Hepatocyte (in vitro differentiated cells): ENCODE data around the gene NOL8. TPM values are rescaled to one million over a fixed set of nuclear protein-coding genes. Genes with fewer than 3 reads are reported as not detected.

Source experiments
- DNase-seq: peaks from one replicate; pipeline ENCODE4 v3.0.0-alpha.2; 2016; ENCODE audit warnings: low spot score
- H2AFZ ChIP-seq: fragments of 200-600 bp; sonication (generic); 2 replicates; pipeline ENCODE4 v1.6.0; 2016; ENCODE audit warnings: antibody characterized with exemption, mild to moderate bottlenecking
- H3K27ac ChIP-seq: fragments of 200-600 bp; sonication (generic); 2 replicates; pipeline ENCODE4 v1.5.1; 2016; ENCODE audit warnings: mild to moderate bottlenecking
- H3K27me3 ChIP-seq: fragments of 200-600 bp; sonication (generic); 2 replicates; pipeline ENCODE4 v1.6.1; 2016
- H3K36me3 ChIP-seq: fragments of 200-600 bp; sonication (generic); replicated peaks from 2 replicates; pipeline ENCODE4 v1.5.1; 2016; ENCODE audit warnings: low read depth; ENCODE audit not compliant: insufficient read depth
- H3K4me1 ChIP-seq: fragments of 200-600 bp; sonication (generic); 2 replicates; pipeline ENCODE4 v1.5.1; 2016; ENCODE audit warnings: mild to moderate bottlenecking, moderate library complexity; ENCODE audit not compliant: insufficient read depth
- H3K4me2 ChIP-seq: fragments of 200-600 bp; sonication (generic); 2 replicates; pipeline ENCODE4 v1.6.0; 2016
- H3K4me3 ChIP-seq: fragments of 200-600 bp; sonication (generic); 2 replicates; pipeline ENCODE4 v1.5.1; 2016; ENCODE audit warnings: mild to moderate bottlenecking
- H3K79me2 ChIP-seq: fragments of 200-600 bp; sonication (generic); 2 replicates; pipeline ENCODE4 v1.6.0; 2017; ENCODE audit warnings: mild to moderate bottlenecking
- H3K9me2 ChIP-seq: fragments of 200-600 bp; sonication (generic); replicated peaks from 2 replicates; pipeline ENCODE4 v1.6.0; 2017; ENCODE audit warnings: mild to moderate bottlenecking; ENCODE audit not compliant: insufficient read depth
- H3K9me3 ChIP-seq: fragments of 200-600 bp; sonication (generic); 2 replicates; pipeline ENCODE4 v1.5.1; 2016; ENCODE audit warnings: low read depth, mild to moderate bottlenecking
- H4K20me1 ChIP-seq: fragments of 200-600 bp; sonication (generic); 2 replicates; pipeline ENCODE4 v1.6.0; 2016; ENCODE audit warnings: mild to moderate bottlenecking; ENCODE audit not compliant: insufficient read depth, poor library complexity, severe bottlenecking
- EZH2 ChIP-seq: fragments of 200-600 bp; sonication (generic); IDR thresholded peaks from 2 replicates; pipeline ENCODE4 v1.6.1; 2016; ENCODE audit warnings: antibody characterized with exemption, mild to moderate bottlenecking, borderline replicate concordance
- EZH2phosphoT487 ChIP-seq: fragments of 200-600 bp; sonication (generic); IDR thresholded peaks from one replicate; pipeline ENCODE4 v1.6.1; 2018; ENCODE audit warnings: antibody characterized with exemption, mild to moderate bottlenecking, low read depth, moderate library complexity; ENCODE audit not compliant: unreplicated experiment, severe bottlenecking
- WGBS: methylation state at CpG from one replicate; pipeline ENCODE4 v1.1.6; 2016; ENCODE audit warnings: low lambda C conversion rate; ENCODE audit errors: missing lambda C conversion rate; 5-methylcytosine and 5-hydroxymethylcytosine counted together
- polyA plus RNA-seq: library from polyadenylated mRNA; unstranded; fragments of >200 nt; fragmentation: Nextera tagmentation; extraction: Ambion mirVana; gene quantifications from 2 replicates; pipeline ENCODE4 v1.2.1, GENCODE V29; 2016
- total RNA-seq: library from RNA; depleted of rRNA; stranded (reverse); fragments of >200 nt; gene quantifications from 2 replicates; pipeline ENCODE4 v1.2.3, GENCODE V29; 2014
- TF ChIP-seq, protein P1 (sequence below): fragments of 200-600 bp; sonication (generic); IDR thresholded peaks from 2 replicates; pipeline ENCODE4 v1.5.1; 2016; ENCODE audit warnings: antibody characterized with exemption, mild to moderate bottlenecking; ENCODE audit not compliant: poor library complexity

NOL8 gene
- total and polyA plus RNA-seq, 2 experiments from 2014 or later, result 17.5 to 28.9 TPM

DNA sequence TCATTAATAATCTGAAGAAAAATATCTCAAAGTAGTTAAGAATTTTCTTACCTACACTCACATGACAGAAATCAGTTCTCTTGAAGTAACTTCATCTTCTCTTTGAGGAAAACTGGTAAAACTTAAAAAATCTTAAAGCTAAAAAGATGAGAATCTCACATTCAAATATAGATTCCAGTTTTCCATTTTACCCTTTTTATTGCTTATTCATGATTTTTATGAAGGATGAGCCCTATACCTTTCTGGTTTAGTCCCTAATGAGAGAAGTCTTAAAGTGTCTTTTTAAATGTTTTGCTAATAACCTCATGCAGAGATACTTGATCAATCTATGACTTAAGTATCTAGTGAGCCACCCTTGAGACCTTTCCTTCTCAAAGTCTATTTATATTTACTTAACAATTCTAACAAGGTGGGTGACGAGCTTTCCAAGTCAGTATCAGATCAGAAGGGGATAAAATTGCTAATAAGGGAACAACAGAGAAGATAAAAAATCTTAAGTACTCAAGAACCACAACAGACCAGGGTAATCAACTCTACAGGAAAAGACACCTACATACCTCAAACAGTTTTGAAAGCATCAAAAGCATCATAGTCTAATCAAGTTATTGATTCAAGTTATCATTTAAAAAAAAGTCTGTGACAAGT is 34.2 kb downstream of the NOL8 start:
- Histone ChIP-seq H3K4me1 (peaks cover 21% of the 10 kb centered on the region), H3K9me2 (no peaks in the 10 kb centered on the region), H3K4me3 (no peak overlapping the region), H3K36me3 (no peaks in the 10 kb centered on the region), H2AFZ (no peak overlapping the region), H3K27ac (no peak overlapping the region), H3K79me2 (peaks cover 66% of the 10 kb centered on the region), H4K20me1 (no peaks in the 10 kb centered on the region), H3K9me3 (no peaks in the 10 kb centered on the region), H3K4me2 (peak overlapping the region; percentile 80), H3K27me3 (no peaks in the 10 kb centered on the region)
- WGBS, result 65% methylated on average over 1 of the region's 1 CpG
- TF ChIP-seq EZH2, result no peak
- TF ChIP-seq, protein P1, sequence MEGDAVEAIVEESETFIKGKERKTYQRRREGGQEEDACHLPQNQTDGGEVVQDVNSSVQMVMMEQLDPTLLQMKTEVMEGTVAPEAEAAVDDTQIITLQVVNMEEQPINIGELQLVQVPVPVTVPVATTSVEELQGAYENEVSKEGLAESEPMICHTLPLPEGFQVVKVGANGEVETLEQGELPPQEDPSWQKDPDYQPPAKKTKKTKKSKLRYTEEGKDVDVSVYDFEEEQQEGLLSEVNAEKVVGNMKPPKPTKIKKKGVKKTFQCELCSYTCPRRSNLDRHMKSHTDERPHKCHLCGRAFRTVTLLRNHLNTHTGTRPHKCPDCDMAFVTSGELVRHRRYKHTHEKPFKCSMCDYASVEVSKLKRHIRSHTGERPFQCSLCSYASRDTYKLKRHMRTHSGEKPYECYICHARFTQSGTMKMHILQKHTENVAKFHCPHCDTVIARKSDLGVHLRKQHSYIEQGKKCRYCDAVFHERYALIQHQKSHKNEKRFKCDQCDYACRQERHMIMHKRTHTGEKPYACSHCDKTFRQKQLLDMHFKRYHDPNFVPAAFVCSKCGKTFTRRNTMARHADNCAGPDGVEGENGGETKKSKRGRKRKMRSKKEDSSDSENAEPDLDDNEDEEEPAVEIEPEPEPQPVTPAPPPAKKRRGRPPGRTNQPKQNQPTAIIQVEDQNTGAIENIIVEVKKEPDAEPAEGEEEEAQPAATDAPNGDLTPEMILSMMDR, result no peak
- TF ChIP-seq EZH2phosphoT487, result no peak
- DNase-seq, result no peak

DNA sequence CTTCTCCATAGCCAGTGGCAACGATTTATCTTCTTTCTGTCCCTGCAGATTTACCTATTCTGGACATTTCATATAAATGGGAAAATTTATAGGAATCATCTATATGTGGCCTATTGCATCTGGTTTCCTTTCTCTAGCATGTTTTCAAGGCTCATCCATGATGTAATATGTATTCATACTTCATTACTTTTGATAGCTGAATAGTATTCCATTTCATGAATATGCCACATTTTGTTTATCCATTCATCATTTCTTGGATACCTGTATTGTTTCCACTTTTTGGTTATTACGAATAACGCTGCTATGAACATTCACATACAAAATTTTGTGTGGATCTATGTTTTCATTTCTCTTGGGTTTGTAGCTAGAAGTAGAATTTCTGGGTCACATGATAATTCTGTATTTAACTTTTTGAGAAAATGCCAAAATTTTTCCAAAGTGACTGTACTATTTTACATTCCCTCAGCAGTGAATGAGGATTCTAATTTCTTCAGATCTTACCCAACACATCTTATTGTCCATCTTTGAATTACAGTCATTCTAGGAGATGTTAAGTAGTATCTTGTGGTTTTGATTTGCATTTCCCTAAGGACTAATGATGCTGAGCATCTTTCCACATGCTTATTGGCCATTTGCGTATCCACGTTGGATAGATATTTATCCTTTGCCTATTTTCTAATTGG is 35.3 kb downstream of the NOL8 start:
- 97% methylated on average over 5 of the region's 5 CpGs for WGBS
- Histone ChIP-seq H3K4me1 (peaks cover 18% of the 10 kb centered on the region), H3K27ac (no peak overlapping the region), H3K9me3 (no peaks in the 10 kb centered on the region), H3K27me3 (no peaks in the 10 kb centered on the region), H4K20me1 (no peaks in the 10 kb centered on the region), H3K4me3 (no peak overlapping the region), H3K36me3 (no peaks in the 10 kb centered on the region), H3K4me2 (no peak overlapping the region), H2AFZ (no peak overlapping the region), H3K79me2 (peaks cover 77% of the 10 kb centered on the region), H3K9me2 (no peaks in the 10 kb centered on the region)
- TF ChIP-seq EZH2, result no peak
- TF ChIP-seq EZH2phosphoT487, result no peak
- TF ChIP-seq, protein P1, result no peak
- DNase-seq, result no peak

DNA sequence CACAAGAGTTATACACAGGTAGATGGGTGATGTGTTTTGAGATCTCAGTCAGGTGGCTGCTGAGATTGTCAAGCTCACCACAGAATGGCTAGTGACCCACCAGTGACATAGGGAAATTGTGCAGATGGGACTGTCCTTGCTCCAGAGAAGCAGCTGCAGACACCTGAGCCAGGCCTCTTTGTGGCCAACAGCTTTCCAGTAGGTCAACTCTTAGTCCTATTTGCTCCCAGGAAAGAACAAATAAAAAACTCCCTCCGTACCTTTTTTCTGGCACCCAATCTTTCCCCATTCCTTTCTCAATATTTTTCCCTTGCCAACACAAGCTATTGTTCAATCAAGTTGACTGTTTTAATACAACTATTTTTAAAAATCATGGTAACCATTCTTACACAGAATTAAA is 45.8 kb downstream of the NOL8 start:
- Histone ChIP-seq H3K4me3 (no peak overlapping the region), H3K9me3 (no peaks in the 10 kb centered on the region), H3K27ac (no peak overlapping the region), H3K27me3 (no peaks in the 10 kb centered on the region), H2AFZ (no peak overlapping the region), H4K20me1 (no peaks in the 10 kb centered on the region), H3K4me2 (no peak overlapping the region), H3K36me3 (no peaks in the 10 kb centered on the region), H3K9me2 (no peaks in the 10 kb centered on the region), H3K4me1 (no peaks in the 10 kb centered on the region), H3K79me2 (peaks cover 19% of the 10 kb centered on the region)
- 95% methylated on average over 1 of the region's 1 CpG for WGBS
- DNase-seq, result no peak
- no peak for TF ChIP-seq EZH2phosphoT487
- TF ChIP-seq, protein P1, result no peak
- no peak for TF ChIP-seq EZH2
